Heart left ventricle (tissue), 13 donors: ENCODE measurements around the gene PSMG4.

Experiments
- CTCF ChIP-seq, 12 donors: fragments of 200-600 bp; sonication (generic) in 4 of 12; IDR thresholded peaks; one replicate each; pipeline versions ENCODE4 v1.5.0 to v1.8.0; 2018 to 2022; ENCODE audit warnings: antibody characterized with exemption in 12 of 12, mild to moderate bottlenecking in 5 of 12
- POLR2A ChIP-seq, 2 donors: fragments of 450-650 bp; IDR thresholded peaks; one replicate each; pipeline ENCODE4 v1.6.1; 2017; ENCODE audit warnings: antibody characterized with exemption in 2 of 2, mild to moderate bottlenecking in 2 of 2, moderate library complexity in 2 of 2
- donor health status: ischemic (EF 13 %, LVEDD 7.1; RV severe dilation, severe dysfunction).
- donor health status: DM: no; HTN: yes; CAD: no.
- donor health status: DM: no; HTN: no; CAD: no.
- donor health status: ischemic (EF 25% LVEDD 6.9; RV normal size, moderate dysfunction).
- donor health status: ischemic (EF 25% LVEDD 5.7; RV mildly dilated, moderate dysfunction).
- donor health status: ischemic (EF 35%, LVEDD 5.7; RV mildly dilated, moderate dysfunction).
- donor health status: nonischemic (EF 11% LVEDD 7.7; RV severe dilation, severe dysfunction).
- donor health status: DM: yes; HTN: yes; CAD: no.
- donor health status: PGD.
- donor health status: ischemic (EF 29% LVEDD 5.4; RV normal size, mild dysfunction).
- donor health status: nonischemic (EF 23%, LVEDD 6.1; RV moderate dilation, normal function).

GRCh38 chr6:3252861-3253596, 5.7 kb upstream of the PSMG4 start:
- TF ChIP-seq CTCF (IDR thresholded peaks at IDR 0.05) (no peak), POLR2A (IDR thresholded peaks at IDR 0.05) (no peak)
